Astrocyte (in vitro differentiated cells and primary cell): Measurements from ENCODE around the gene KCNMA1.

ENCODE experiments used
- EZH2 ChIP-seq: IDR thresholded peaks from 2 replicates; pipeline ENCODE4 v1.6.1; 2012; ENCODE audit warnings: mild to moderate bottlenecking, low read length, inconsistent platforms; ENCODE audit not compliant: insufficient read depth
- TF ChIP-seq, protein P1 (sequence below): IDR thresholded peaks from 2 replicates; pipeline ENCODE4 v1.5.1; 2011; ENCODE audit warnings: low read depth, mild to moderate bottlenecking, inconsistent platforms, low read length, moderate library complexity; ENCODE audit not compliant: insufficient read depth

GRCh38 chr10:77490534-77491314 lies 146.9 kb downstream of the KCNMA1 start:
- TF ChIP-seq, protein P1, sequence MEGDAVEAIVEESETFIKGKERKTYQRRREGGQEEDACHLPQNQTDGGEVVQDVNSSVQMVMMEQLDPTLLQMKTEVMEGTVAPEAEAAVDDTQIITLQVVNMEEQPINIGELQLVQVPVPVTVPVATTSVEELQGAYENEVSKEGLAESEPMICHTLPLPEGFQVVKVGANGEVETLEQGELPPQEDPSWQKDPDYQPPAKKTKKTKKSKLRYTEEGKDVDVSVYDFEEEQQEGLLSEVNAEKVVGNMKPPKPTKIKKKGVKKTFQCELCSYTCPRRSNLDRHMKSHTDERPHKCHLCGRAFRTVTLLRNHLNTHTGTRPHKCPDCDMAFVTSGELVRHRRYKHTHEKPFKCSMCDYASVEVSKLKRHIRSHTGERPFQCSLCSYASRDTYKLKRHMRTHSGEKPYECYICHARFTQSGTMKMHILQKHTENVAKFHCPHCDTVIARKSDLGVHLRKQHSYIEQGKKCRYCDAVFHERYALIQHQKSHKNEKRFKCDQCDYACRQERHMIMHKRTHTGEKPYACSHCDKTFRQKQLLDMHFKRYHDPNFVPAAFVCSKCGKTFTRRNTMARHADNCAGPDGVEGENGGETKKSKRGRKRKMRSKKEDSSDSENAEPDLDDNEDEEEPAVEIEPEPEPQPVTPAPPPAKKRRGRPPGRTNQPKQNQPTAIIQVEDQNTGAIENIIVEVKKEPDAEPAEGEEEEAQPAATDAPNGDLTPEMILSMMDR = no peak
- TF ChIP-seq EZH2 = no peak
